ENCODE measurements around the gene HOXC12. TPM values are rescaled to one million over a fixed set of nuclear protein-coding genes. Genes with fewer than 3 reads are reported as not detected.
A peak's percentile ranks its signal among the peaks of the same experiment; 100 is the strongest.

The HOXC12 gene
- total RNA-seq, 1 donor from 2014 or later = not detected

- no peaks in the 10 kb centered on the region for H3K36me3 Mint-ChIP-seq
- DNase-seq (ENCODE audit: low spot score in 2 of 2, unreplicated experiment in 2 of 2) = no peak
- TF ChIP-seq CTCF (IDR thresholded peaks at IDR 0.05; ENCODE audit: unreplicated experiment) = no peak
- peaks cover 98% of the 10 kb centered on the region for H3K27me3 Mint-ChIP-seq (ENCODE audit: low read depth)
- no peak overlapping the region for H3K4me3 Mint-ChIP-seq
- H3K9me3 Mint-ChIP-seq = no peaks in the 10 kb centered on the region
- no peak overlapping the region for H3K27ac Mint-ChIP-seq
- H3K4me1 Mint-ChIP-seq = peaks cover 12% of the 10 kb centered on the region
Measured at GRCh38 chr12:53950437-53950773, 4.3 kb upstream of the HOXC12 start.

- peaks cover 14% of the 10 kb centered on the region for H3K4me1 Mint-ChIP-seq
- DNase-seq (ENCODE audit: low spot score in 2 of 2, unreplicated experiment in 2 of 2) = no peak
- H3K27me3 Mint-ChIP-seq (ENCODE audit: low read depth) = peaks cover 98% of the 10 kb centered on the region
- no peaks in the 10 kb centered on the region for H3K9me3 Mint-ChIP-seq
- no peak for TF ChIP-seq CTCF (IDR thresholded peaks at IDR 0.05; ENCODE audit: unreplicated experiment)
- H3K4me3 Mint-ChIP-seq = no peak overlapping the region
- no peaks in the 10 kb centered on the region for H3K36me3 Mint-ChIP-seq
- H3K27ac Mint-ChIP-seq = no peak overlapping the region
Measured at GRCh38 chr12:53950789-53951576, 3.7 kb upstream of the HOXC12 start.

GRCh38 chr12:53951577-53952334, 2.9 kb upstream of the HOXC12 start:
- no peak overlapping the region for H3K27ac Mint-ChIP-seq
- H3K4me1 Mint-ChIP-seq = peaks cover 14% of the 10 kb centered on the region
- H3K36me3 Mint-ChIP-seq = no peaks in the 10 kb centered on the region
- peaks cover 98% of the 10 kb centered on the region for H3K27me3 Mint-ChIP-seq (ENCODE audit: low read depth)
- DNase-seq (ENCODE audit: low spot score in 2 of 2, unreplicated experiment in 2 of 2) = no peak
- H3K9me3 Mint-ChIP-seq = no peaks in the 10 kb centered on the region
- no peak for TF ChIP-seq CTCF (IDR thresholded peaks at IDR 0.05; ENCODE audit: unreplicated experiment)
- no peak overlapping the region for H3K4me3 Mint-ChIP-seq

DNA sequence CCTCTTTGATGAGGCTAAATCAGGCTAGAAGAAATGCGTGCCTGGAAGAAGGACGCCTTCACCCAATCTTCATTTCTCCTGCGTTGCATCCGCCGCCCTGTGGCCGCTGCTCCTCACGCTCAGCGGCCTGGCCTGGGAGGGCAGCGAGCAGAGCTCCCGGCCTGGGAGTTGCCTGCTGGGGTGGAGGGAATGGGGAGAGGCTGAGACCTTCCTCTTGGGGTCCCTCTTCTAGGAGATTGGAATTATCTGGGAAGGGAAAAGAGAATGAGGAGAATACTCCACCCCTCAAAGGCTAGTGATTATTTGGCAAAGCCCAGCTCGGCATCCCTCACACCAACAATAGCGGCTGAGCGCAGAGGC, 2.4 kb upstream of the HOXC12 start:
- Mint-ChIP-seq H3K27me3 (ENCODE audit: low read depth) (peaks cover 98% of the 10 kb centered on the region), H3K4me1 (peaks cover 14% of the 10 kb centered on the region), H3K9me3 (no peaks in the 10 kb centered on the region), H3K4me3 (no peak overlapping the region), H3K27ac (no peak overlapping the region), H3K36me3 (no peaks in the 10 kb centered on the region)
- DNase-seq (ENCODE audit: low spot score in 2 of 2, unreplicated experiment in 2 of 2) = no peak
- TF ChIP-seq CTCF (IDR thresholded peaks at IDR 0.05; ENCODE audit: unreplicated experiment) = no peak

DNA sequence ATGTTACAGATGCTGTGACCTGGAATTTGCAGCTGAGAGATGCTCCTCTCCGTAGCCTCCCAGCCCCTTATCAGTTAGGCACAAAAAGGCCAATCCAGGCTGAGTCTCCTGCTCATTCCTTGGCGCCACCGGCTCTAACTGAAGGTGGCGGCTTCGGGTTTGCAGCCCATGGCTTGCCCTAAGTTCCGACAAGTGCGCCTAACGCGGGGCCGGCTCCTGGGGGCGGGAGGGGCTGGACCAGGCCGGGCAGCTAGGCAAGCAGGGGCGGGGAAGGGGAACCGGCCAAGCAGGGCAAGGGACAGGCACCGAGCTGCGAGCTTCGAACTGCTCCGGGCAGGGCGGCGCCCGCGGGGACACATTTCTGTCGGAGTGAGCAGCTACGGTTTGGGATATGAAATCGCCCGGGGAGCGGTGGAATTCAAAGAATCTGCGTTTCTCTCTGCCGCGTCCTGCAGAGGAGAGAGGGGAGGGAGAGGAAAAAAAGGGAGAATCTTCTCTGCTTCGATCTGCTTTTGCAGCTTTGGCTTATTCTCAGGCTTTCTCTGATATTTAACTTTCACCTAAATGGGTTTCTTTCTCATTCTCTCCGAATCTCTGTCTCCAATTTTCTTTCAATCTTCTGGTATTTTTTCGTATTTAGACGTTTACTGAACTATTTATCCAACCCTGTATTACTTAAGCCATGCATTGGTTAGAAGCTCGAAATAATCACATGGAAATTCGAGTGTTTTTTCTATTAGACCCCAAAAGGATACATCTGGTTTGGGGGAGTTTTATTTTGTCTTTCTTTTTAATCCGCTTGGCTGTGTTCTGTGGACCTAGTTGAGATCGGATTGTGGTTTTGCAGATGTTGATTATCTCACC, 1.6 kb upstream of the HOXC12 start:
- no peaks in the 10 kb centered on the region for H3K9me3 Mint-ChIP-seq
- no peak overlapping the region for H3K4me3 Mint-ChIP-seq
- H3K4me1 Mint-ChIP-seq = peaks cover 14% of the 10 kb centered on the region
- no peaks in the 10 kb centered on the region for H3K36me3 Mint-ChIP-seq
- H3K27me3 Mint-ChIP-seq (ENCODE audit: low read depth) = peaks cover 98% of the 10 kb centered on the region
- TF ChIP-seq CTCF (IDR thresholded peaks at IDR 0.05; ENCODE audit: unreplicated experiment) = no peak
- no peak overlapping the region for H3K27ac Mint-ChIP-seq
- DNase-seq (ENCODE audit: low spot score in 2 of 2, unreplicated experiment in 2 of 2) = peak in 1 of 2 experiments; percentile 71
